ENCODE measurements around the gene ARMC9.

The ARMC9 gene

DNA sequence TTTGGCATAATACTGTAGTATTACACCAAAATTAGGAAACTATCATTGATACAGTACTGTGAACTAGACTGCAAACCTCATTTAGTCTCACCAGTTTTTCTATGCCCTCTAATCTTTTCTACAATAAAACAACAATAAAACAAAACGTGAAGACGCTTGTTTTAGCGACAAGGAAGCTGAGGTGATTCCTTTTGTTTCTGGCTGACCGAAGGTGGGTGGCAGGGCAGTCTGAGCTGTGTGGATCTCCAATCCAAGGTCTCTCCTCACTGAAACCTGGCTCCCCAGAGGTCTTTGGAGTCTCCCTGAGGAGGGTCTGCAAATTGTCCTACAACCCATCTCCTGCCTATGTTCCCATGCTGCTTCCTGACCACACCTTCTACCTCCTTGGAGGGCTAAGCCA, 59.3 kb downstream of the ARMC9 start:
- DNase-seq: no peak
- in situ Hi-C loops (cut with HindIII; ENCODE audit: low pct_ligation_motif_present, low pct_unique_long_range_greater_than_20kb, low sequenced_read_pairs): no loop called here

DNA sequence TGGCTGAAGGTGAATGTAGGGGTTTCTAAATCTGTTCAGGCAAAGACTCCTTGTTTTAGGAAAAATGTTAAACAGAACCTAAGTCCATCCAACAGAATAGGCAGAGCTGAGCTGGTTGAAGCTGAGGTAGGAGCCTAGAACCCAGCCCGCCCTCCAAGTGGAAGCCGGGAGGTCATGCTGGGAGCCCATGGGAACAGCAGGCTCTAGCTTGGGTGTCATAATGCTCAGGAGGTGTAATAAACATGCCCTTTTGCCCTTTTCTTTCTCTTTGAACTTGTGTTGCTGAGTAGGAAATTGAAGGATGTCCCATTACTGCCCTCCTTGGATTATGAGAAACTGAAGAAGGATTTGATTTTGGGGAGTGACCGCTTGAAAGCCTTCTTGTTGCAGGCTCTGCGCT, 60.3 kb downstream of the ARMC9 start:
- DNase-seq: no peak
- in situ Hi-C loops (cut with HindIII; ENCODE audit: low pct_ligation_motif_present, low pct_unique_long_range_greater_than_20kb, low sequenced_read_pairs): no loop called here

DNA sequence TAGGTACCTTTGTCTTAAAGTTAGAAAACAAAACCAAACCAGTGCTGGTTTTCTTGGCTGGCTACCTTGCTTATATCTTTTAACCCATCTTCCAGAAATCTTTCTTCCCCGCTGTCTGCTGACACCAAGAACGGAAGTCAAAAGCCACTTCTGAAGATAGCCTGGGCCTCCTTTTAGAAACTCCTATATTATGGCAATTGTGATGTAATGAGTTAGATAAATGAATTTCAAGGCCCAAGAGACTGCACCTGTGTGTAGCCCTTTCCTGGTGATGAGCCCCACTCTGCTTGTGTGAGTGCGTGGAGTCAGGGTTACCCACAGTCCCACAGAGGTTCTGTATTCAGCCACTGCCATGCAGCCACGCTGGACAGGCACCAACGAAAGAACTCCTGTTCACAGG, 60.7 kb downstream of the ARMC9 start:
- in situ Hi-C loops (cut with HindIII; ENCODE audit: low pct_ligation_motif_present, low pct_unique_long_range_greater_than_20kb, low sequenced_read_pairs): no loop called here
- DNase-seq: no peak

DNA sequence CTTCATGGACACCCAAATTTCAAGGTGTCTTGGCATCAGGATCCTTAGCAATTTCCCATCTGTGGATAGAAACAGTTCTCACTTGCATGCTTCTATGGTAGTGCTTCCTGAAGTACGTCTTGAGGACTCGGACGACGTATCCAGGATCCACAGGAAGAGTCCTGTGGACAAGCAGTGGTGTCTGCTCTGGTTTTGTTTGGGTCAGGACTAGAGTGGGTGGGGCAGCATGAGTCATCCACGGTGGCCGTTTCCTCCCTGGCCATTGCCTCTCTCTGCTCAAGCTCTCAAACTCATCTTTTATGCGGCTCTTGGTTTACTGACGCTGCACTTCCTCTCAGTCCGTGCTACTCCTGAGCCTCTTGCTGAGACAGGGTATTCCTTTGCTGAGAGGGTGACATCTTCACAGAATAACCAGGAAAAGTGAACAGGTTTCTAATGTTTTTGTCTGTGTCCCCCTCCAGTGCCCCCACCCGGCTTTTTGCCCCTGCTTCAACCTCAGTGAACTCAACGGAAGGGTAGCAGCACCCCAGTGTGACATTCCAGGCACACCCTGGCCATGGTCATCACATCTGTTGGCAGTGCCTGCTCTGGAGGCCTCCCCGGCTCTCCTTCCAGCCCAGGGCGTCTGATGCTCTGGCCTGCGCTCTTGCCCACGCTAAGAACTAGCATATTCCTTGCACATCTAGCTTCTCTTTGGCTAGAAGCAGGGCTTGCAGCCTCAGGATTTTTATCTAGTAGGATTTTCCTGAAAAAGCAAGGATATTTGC, 62.2 kb downstream of the ARMC9 start:
- in situ Hi-C loops (cut with HindIII; ENCODE audit: low pct_ligation_motif_present, low pct_unique_long_range_greater_than_20kb, low sequenced_read_pairs): no loop called here

DNA sequence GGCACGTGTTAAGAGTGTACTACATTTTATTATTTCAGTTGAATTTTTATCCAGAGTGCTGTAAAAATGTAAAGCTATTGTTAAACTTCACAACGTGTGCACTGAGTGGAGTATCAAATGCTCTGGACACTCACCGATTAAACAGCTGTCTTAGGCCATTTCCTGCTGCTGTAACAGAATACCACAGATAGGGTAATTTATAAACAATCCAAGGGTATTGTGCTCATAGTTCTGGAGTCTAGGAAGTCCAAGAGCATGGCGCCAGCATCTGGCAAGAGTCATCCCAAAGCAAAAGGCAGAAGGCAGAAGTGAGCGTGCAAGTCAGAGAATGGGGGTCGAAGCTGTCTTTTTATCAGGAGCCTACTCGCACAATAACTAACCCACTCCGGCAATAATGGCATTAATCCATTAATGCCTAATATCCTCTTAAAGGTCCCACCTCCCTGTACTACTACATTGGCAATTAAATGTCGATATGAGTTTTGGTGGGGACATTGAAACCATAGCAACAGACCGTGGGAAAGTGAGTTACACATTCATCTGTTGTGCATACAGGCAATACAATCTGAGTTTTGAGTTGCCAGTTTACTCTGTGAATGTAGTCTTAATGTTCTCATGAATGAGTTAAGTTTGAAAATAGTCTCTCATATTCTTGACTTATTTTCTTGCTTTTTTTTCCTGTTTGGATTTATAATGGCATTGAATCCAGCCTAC, 64.8 kb downstream of the ARMC9 start:
- in situ Hi-C loops (cut with HindIII; ENCODE audit: low pct_ligation_motif_present, low pct_unique_long_range_greater_than_20kb, low sequenced_read_pairs): no loop called here
- DNase-seq: no peak

More for the DNA sequence above, 62.2 kb downstream of the ARMC9 start:
- no peak for DNase-seq

DNA sequence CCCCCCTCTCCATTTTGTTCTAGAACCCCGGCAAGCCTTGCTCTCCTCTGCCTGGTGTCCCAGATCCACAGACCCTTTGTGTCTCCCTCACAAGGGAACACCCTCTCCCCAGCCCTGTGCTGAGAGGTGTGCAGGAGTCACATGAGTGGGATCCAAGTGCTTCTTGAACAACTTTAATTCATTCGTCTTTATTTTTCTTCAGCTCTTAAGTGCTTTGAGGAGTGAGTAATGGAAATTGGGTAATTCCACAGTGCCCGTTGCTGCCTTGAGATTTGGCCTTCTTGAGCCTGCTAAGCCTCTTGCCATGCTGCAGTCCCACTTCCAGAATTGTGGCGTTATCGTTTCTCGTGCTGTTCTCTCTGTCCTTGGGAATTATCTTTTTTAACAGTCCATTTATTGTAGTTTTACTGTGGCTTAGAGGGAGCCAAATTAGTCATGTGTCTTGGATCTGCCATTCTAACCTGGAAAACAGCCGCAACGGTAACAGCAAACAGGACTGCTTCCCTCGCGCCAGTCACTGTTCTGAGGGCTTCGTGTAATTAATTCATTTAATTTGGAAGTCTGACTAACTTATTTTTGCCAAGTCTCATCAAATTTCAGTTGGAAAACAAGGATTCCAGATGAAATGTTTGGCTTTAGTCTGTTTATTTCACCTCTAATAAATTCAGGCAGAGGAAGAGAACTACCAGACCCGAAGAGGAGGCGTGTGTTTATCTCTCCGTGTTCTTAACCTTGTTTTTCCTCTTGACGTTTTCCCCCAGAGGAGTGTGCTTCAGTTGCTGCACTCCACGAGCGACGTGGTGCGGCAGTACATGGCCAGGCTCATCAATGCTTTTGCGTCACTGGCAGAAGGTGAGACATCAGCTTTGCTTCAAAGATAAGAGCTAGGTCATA, 72.0 kb downstream of the ARMC9 start:
- in situ Hi-C loops (cut with HindIII; ENCODE audit: low pct_ligation_motif_present, low pct_unique_long_range_greater_than_20kb, low sequenced_read_pairs): no loop called here
- no peak for DNase-seq

DNA sequence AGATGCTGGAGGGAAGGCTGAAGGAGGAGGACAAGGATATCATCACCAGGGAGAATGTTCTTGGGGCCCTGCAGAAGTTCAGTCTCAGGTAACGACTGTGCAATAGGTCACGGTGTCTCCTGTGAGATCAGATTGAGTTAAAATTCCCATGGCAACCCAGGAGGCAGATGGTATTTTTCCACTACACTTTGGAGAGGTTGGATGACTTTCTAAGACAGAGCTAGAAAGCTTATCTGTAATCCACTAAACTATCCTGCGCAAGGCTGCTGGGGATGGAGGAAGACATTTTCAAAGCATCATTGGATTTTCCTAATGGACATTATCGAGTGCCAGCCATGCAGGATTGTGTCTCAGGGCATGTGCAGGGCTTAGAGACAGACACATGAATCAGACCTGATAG, 74.6 kb downstream of the ARMC9 start:
- in situ Hi-C loops (cut with HindIII; ENCODE audit: low pct_ligation_motif_present, low pct_unique_long_range_greater_than_20kb, low sequenced_read_pairs): no loop called here
- DNase-seq: no peak

DNA sequence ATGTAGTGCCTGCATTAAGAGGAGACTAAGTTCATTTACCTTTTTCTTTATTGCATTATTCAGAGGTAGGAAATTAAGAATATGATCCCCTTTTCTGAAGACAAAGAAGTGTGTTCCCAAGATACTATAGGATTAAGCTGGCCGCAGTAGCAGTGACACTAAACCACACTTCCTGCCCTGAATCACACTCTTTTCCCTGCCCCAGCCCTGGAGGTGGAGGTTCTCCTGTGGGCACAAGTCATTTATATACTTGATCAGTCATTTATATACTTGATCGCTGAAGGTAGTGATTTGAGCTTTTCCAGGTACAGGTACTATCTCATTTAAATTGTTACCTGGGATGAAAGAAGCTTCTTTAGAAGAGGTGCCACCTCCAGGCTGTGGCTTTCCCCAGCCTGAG, 78.6 kb downstream of the ARMC9 start:
- in situ Hi-C loops (cut with HindIII; ENCODE audit: low pct_ligation_motif_present, low pct_unique_long_range_greater_than_20kb, low sequenced_read_pairs): no loop called here
- DNase-seq: no peak

DNA sequence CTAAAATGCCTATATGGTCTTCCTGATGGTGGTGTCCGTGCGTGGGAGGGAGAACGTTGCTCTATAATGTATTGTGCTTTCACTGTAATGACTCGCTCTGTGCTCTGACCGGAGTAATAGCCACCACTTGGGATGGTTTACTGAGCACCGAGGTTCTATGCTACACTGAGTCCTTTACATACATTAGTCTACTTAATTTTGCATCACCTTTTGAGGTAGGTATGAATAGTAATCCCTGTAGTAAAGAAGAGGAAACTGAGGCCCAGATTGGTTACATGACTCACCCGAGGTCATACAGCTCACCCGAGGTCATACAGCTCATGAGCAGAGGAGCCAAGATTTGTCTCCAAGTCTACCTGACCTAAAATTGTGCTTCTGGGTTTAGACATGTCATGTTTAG, 79.5 kb downstream of the ARMC9 start:
- in situ Hi-C loops (cut with HindIII; ENCODE audit: low pct_ligation_motif_present, low pct_unique_long_range_greater_than_20kb, low sequenced_read_pairs): no loop called here
- no peak for DNase-seq

DNA sequence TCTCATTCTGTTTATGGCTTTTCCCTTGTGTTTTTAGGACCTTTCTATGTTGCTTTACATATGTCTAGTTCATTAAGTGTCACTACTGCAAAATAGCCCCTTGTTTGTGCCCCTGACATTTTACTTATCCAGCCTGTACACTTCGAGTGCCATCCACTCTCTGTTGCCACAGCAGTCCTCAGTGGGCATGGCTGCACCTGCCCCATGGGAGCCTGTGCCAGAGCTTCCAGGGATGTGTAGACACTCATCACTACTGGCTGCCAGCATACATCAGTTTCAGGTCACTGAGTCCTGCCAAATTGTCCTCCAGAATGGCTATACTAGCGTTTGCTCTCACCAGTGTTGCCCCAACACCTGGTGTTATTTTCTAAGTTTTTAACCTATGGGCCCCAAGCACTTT, 80.4 kb downstream of the ARMC9 start:
- in situ Hi-C loops (cut with HindIII; ENCODE audit: low pct_ligation_motif_present, low pct_unique_long_range_greater_than_20kb, low sequenced_read_pairs): no loop called here
- no peak for DNase-seq

DNA sequence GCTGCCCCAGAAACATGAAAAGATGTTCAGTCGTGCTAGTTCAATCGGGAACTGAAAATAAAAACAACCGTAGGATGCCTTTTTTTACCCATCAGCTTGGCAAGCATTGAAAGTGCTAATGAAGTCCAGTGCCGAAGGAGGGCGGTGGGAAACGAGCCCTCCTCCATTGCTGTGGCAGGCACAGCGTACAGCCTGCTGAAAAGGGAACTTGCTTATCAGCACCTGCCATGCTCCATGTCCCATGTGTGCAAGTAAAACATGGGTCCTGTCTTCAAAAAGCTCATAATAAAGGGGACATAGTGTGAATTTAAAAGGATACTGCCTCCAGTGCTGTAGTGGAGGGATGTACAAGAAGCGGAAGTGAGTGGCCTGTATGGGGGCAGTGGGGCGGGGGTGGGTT, 82.4 kb downstream of the ARMC9 start:
- no peak for DNase-seq
- in situ Hi-C loops (cut with HindIII; ENCODE audit: low pct_ligation_motif_present, low pct_unique_long_range_greater_than_20kb, low sequenced_read_pairs): no loop called here

DNA sequence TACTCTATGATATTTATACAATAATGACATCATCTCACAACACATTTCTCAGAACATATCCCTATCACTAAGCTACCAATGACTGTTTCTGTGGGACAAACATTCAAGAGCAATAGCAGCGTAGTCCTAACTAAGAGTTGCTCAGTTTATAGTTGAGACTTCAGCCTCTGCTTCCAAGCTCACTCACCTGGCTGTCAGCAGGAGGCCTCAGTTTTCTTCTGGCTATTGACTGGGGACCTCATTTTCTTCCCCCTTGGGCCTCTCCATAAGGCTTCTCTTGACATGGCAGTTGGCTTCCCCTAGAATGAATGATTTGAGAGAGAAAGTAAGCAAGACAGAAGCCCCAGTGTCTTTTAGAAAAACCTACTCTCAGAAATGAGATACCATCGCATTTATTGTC, 85.9 kb downstream of the ARMC9 start:
- in situ Hi-C loops (cut with HindIII; ENCODE audit: low pct_ligation_motif_present, low pct_unique_long_range_greater_than_20kb, low sequenced_read_pairs): no loop called here
- no peak for DNase-seq

DNA sequence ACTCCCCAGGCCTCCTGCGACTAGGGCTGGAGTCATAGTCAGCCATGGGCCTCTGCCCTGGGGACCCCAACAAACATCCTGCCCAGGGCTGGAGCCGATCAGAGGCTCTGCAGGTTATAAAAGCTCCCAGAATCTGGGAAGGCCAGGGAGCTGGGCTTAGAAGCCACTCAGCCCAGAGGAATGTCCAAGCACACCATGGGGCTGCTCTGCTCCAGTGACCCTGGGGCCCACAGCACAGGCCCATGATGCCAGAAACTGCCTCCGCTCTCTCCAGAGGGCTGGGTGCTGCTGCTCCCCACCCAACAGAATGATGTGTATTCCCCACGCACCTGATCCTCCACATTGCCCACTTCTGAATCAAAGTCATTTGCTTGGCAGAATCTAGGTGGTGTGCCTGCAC, 88.5 kb downstream of the ARMC9 start:
- peak; percentile 65 for DNase-seq
- in situ Hi-C loops (cut with HindIII; ENCODE audit: low pct_ligation_motif_present, low pct_unique_long_range_greater_than_20kb, low sequenced_read_pairs): no loop called here

DNA sequence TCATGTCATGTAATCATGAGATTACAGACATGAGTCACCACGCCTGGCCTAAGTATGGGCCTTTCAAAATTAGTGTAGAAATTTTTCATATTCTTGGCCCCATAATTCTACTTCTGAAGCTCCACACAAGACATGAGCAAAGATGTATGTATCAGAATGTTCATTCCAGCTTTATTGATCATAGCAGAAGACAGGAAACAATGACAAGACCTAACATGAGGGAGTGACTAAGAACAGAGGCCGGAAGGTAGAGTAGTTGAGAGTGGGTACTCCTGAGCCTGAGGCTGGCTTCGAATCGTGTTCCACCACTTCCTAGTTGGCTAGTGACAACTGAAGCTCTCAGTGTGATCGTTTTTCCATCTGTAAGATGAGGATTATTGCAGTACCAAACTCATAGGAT, 89.3 kb downstream of the ARMC9 start:
- no peak for DNase-seq
- in situ Hi-C loops (cut with HindIII; ENCODE audit: low pct_ligation_motif_present, low pct_unique_long_range_greater_than_20kb, low sequenced_read_pairs): no loop called here

DNA sequence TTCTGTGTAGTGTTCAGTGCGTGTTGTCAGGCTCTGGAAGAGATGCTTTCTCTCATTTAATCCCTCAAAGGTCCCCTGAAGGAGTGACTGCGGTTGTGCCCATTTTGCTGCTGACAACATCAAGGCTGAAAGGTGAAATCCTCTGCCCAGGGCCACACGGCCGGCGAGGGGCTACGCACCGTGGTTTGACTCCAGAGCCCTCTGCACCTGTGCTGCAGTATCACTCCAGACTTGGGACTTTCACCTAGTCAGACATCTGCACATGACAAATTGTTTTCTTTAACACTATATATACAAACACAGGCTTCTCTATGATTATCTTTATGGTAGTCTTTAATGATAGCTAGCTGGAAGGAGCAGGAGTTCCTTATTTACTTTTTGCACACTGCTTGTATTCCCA, 90.2 kb downstream of the ARMC9 start:
- no peak for DNase-seq
- in situ Hi-C loops (cut with HindIII; ENCODE audit: low pct_ligation_motif_present, low pct_unique_long_range_greater_than_20kb, low sequenced_read_pairs): no loop called here

DNA sequence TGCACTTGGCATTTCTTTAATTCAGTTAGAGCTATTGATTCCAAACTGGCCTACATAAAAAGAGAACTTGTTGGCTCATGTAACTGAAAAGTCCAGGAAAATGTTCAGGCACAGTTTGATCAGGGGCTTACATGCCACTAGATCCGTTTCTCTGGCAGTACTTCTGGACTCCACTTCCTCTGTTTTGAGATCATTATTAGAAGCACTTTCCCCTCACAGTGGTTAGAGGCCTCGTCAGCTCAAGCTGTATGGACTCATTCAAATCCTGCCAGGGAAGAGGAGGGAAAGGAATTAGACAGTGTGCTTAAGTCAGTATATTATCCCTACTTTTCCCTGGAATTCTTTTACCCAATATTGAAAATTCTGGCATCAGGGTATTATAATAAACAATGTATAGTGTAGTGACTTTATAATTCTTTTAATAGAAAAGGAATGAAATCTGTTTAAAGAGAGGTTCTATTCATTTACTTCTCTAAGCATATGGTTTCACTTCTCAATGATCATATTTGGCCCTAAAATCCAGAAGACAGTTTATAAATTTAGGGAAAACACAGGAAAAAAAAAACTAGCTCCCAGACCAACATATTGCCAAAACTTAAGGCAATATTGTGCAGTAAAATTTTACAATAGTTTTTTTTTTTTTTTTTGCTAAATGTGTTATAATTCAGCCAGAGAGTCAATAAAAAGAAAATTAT, 92.0 kb downstream of the ARMC9 start:
- DNase-seq: no peak
- in situ Hi-C loops (cut with HindIII; ENCODE audit: low pct_ligation_motif_present, low pct_unique_long_range_greater_than_20kb, low sequenced_read_pairs): no loop called here

DNA sequence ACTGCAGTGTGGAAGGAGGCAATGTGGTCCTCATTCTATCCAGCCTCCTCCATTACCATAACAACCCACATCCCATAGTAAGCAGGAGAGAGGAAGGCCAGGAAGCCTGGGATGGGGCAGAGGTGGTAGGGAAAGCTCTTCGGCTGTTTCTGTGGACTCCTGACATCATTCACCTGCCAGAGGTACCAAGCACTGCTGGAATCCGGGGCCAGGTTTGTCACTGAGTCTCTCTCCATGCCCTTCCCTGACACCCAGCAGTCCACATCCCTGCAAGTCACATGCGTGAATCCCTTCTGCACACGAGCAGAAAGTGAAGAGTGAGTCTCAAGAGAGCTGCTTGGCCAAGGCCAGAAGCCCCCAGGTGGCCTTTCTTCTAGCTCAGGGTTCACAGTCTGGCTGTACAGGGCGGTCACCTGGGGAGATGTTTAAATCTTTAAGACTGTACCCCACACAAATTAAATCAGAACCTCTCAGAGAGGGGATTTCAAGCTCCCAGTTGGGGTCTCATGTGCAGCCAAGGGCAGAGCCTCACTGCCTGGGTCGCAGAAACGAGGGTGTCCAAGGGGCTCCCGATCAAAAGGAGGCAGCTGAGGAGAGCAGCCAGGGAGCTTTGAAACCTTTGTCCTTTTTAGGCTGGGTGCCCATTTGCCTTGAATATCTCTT, 94.2 kb downstream of the ARMC9 start:
- in situ Hi-C loops (cut with HindIII; ENCODE audit: low pct_ligation_motif_present, low pct_unique_long_range_greater_than_20kb, low sequenced_read_pairs): no loop called here
- DNase-seq: no peak

DNA sequence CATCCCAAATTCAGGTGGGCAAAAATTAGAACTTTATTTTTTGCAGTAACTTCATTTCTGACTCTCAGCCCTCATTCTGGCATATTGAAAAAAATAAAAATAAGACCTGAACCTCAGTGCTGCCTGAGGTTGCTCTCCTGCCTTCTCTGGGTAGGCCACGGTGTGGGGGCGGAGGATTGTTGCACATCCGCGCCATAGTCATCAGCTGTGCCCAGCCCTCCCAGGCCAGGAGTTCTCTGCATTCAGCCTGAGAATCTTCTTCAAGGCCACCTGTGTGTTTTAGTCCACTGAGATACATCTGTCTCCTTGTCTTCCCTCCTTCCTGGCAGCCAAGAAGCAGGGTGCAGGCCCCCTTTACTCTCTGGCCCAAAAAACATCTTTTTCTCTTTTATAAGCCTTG, 94.7 kb downstream of the ARMC9 start:
- in situ Hi-C loops (cut with HindIII; ENCODE audit: low pct_ligation_motif_present, low pct_unique_long_range_greater_than_20kb, low sequenced_read_pairs): no loop called here
- DNase-seq: no peak

All from ACHN (cell line).